GM12878 (cell line): ENCODE data around the gene S100P. TPM values are rescaled to one million over a fixed set of nuclear protein-coding genes. Genes with fewer than 3 reads are reported as not detected.
A peak's percentile ranks its signal among the peaks of the same experiment; 100 is the strongest.

Source experiments
- ATAC-seq: fragments of 200-7000 bp; cut with Tn5 transposase; 3 replicates; pipeline ENCODE4 v1.9.1; 2020; ENCODE audit warnings: mild to moderate bottlenecking, moderate library complexity
- BruUV-seq: library from RNA; stranded (reverse); fragments of 400-500 nt; replicated peaks from 2 replicates; lab custom pipeline; 2021; lab: Mats Ljungman, UMichigan
- CTCF ChIA-PET: fragments of 300-600 bp; sonication (Branson Sonifier 250); formaldehyde crosslinking; extraction: SDS; loops from one replicate; lab custom pipeline; 2021; ENCODE audit warnings: inconsistent platforms; lab: Yijun Ruan, JAX
- POLR2A ChIA-PET: fragments of 350-600 bp; formaldehyde crosslinking; extraction: SDS; loops from one replicate; lab custom pipeline; 2021; ENCODE audit warnings: inconsistent platforms; lab: Charles Lee
- RAD21 ChIA-PET: fragments of 300-600 bp; sonication (Branson Sonifier 250); formaldehyde crosslinking; loops from one replicate; lab custom pipeline; 2023; ENCODE audit warnings: antibody characterized with exemption; ENCODE audit not compliant: unreplicated experiment; lab: Charles Lee
- SMC1A ChIA-PET: fragments of 300-600 bp; sonication (Branson Sonifier 250); formaldehyde crosslinking; loops from one replicate; lab custom pipeline; 2023; ENCODE audit not compliant: unreplicated experiment, uncharacterized antibody; lab: Charles Lee
- DNase-seq: peaks from one replicate; pipeline ENCODE4 v3.0.0-alpha.2; 2011; ENCODE audit warnings: low read depth, low spot score
- FAIRE-seq: peaks from 3 replicates; lab custom pipeline; 2011; peaks lifted over from hg19 to GRCh38; lab: Jason Lieb, UNC
- H2AFZ ChIP-seq: 2 replicates; pipeline ENCODE4 v1.6.0; 2011; ENCODE audit warnings: low read depth, low read length, control low read depth; ENCODE audit not compliant: control insufficient read depth
- H3K27ac ChIP-seq: 2 replicates; pipeline ENCODE4 v1.5.1; 2011; ENCODE audit warnings: control low read depth; ENCODE audit not compliant: control insufficient read depth, insufficient read depth
- H3K27me3 ChIP-seq, 2 experiments: replicated peaks in 1 of 2; 2 replicates each; pipeline versions ENCODE4 v1.6.0 to v1.6.1; 2011; ENCODE audit warnings: low read length in 1 of 2; ENCODE audit not compliant: control insufficient read depth in 2 of 2, insufficient read depth in 2 of 2
- H3K36me3 ChIP-seq, 2 experiments: 2 replicates each; pipeline ENCODE4 v1.5.1; 2011; ENCODE audit warnings: low read length in 1 of 2; ENCODE audit not compliant: control insufficient read depth in 2 of 2, insufficient read depth in 2 of 2
- H3K4me1 ChIP-seq: 2 replicates; pipeline ENCODE4 v1.6.1; 2011; ENCODE audit warnings: mild to moderate bottlenecking, low read length, moderate library complexity, mixed read lengths; ENCODE audit not compliant: control insufficient read depth, insufficient read depth
- H3K4me2 ChIP-seq: 2 replicates; pipeline ENCODE4 v1.6.0; 2011; ENCODE audit warnings: control low read depth; ENCODE audit not compliant: control insufficient read depth, insufficient read depth
- H3K4me3 ChIP-seq: fragments of 200-600 bp; sonication (generic); 2 replicates; pipeline ENCODE4 v1.5.1; 2016
- H3K79me2 ChIP-seq: 2 replicates; pipeline ENCODE4 v1.6.0; 2011; ENCODE audit warnings: low read length; ENCODE audit not compliant: control insufficient read depth, insufficient read depth
- H3K9ac ChIP-seq: 2 replicates; pipeline ENCODE4 v1.8.0; 2011; ENCODE audit warnings: low read length, control low read depth, mixed read lengths; ENCODE audit not compliant: control insufficient read depth, insufficient read depth
- H3K9me3 ChIP-seq: replicated peaks from 3 replicates; pipeline ENCODE4 v1.5.1; 2011; ENCODE audit warnings: mild to moderate bottlenecking, low read length; ENCODE audit not compliant: control insufficient read depth, insufficient read depth
- H4K20me1 ChIP-seq: 2 replicates; pipeline ENCODE4 v1.6.0; 2011; ENCODE audit not compliant: control insufficient read depth, insufficient read depth
- BACH1 ChIP-seq: fragments of 450-650 bp; IDR thresholded peaks from 2 replicates; pipeline ENCODE4 v1.6.1; 2017; ENCODE audit warnings: mild to moderate bottlenecking, borderline replicate concordance
- BMI1 ChIP-seq: fragments of 450-650 bp; IDR thresholded peaks from 2 replicates; pipeline ENCODE4 v1.6.1; 2016; ENCODE audit warnings: mild to moderate bottlenecking, moderate library complexity, borderline replicate concordance
- BRCA1 ChIP-seq: IDR thresholded peaks from 2 replicates; pipeline ENCODE4 v1.6.1; 2011; ENCODE audit warnings: low read depth, low read length, improper control_type of control experiment
- KAT2A ChIP-seq: conservative IDR thresholded peaks from 2 replicates; pipeline ENCODE4 v1.6.1; 2011; ENCODE audit warnings: low read depth, low read length; ENCODE audit not compliant: control insufficient read depth
- KLF5 ChIP-seq: fragments of 450-650 bp; IDR thresholded peaks from 2 replicates; pipeline ENCODE4 v1.6.1; 2014; ENCODE audit warnings: mild to moderate bottlenecking; ENCODE audit not compliant: partially characterized antibody
- NBN ChIP-seq: fragments of 450-650 bp; IDR thresholded peaks from 2 replicates; pipeline ENCODE4 v1.6.1; 2016
- PAX8 ChIP-seq: fragments of 450-650 bp; IDR thresholded peaks from 2 replicates; pipeline ENCODE4 v1.6.1; 2017; ENCODE audit warnings: mild to moderate bottlenecking, moderate library complexity
- RCOR1 ChIP-seq: conservative IDR thresholded peaks from 2 replicates; pipeline ENCODE4 v1.6.1; 2012; ENCODE audit warnings: low read depth, low read length, improper control_type of control experiment
- RELA ChIP-seq: fragments of 450-650 bp; IDR thresholded peaks from 2 replicates; pipeline ENCODE4 v1.8.0; 2014; ENCODE audit warnings: borderline replicate concordance; ENCODE audit not compliant: partially characterized antibody
- SP1 ChIP-seq: IDR thresholded peaks from one replicate; pipeline ENCODE4 v1.6.1; 2011; ENCODE audit warnings: low read depth, low read length
- TAF1 ChIP-seq: IDR thresholded peaks from 2 replicates; pipeline ENCODE4 v1.6.1; 2011; ENCODE audit warnings: mild to moderate bottlenecking, low read depth, low read length, borderline replicate concordance
- TCF12 ChIP-seq: IDR thresholded peaks from 2 replicates; pipeline ENCODE4 v1.6.1; 2011; ENCODE audit warnings: low read depth, mild to moderate bottlenecking, low read length
- TCF3 ChIP-seq: IDR thresholded peaks from 2 replicates; pipeline ENCODE4 v1.6.1; 2012; ENCODE audit warnings: low read depth, mild to moderate bottlenecking, low read length, borderline replicate concordance; ENCODE audit not compliant: insufficient read depth
- ZNF592 ChIP-seq: fragments of 450-650 bp; IDR thresholded peaks from 2 replicates; pipeline ENCODE4 v1.6.1; 2017; ENCODE audit warnings: mild to moderate bottlenecking, moderate library complexity
- WGBS: methylation state at CpG from one replicate; pipeline ENCODE4 v1.1.6; 2016; ENCODE audit warnings: low lambda C conversion rate; ENCODE audit not compliant: insufficient replicate concordance, insufficient coverage; ENCODE audit errors: missing lambda C conversion rate; 5-methylcytosine and 5-hydroxymethylcytosine counted together
- in situ Hi-C: fragments of 300-500 bp; cut with MboI; formaldehyde crosslinking; loops from 9 replicates; pipeline ENCODE4 v1.14.3; 2018; ENCODE audit warnings: mixed read lengths
- intact Hi-C: fragments of 100-400 bp; cut with micrococcal nuclease; formaldehyde crosslinking; loops from one replicate; pipeline ENCODE4 v1.14.2; 2022; ENCODE audit not compliant: unreplicated experiment
- polyA plus RNA-seq, 11 experiments: library from polyadenylated mRNA; depleted of rRNA in 4 of 11; unstranded in 6 of 11; stranded (reverse) in 5 of 11; fragments of >200 nt; fragmentation: Nextera tagmentation in 4 of 11; fragmentation: Illumina TruSeq in 1 of 11; extraction: Ambion mirVana in 4 of 11; extraction: Trizol in 1 of 11; gene quantifications; 1 replicate in 1 of 11; 2 replicates in 10 of 11; pipeline versions ENCODE4 v1.2.1 to v1.2.3, GENCODE V29; 2011 to 2016; ENCODE audit warnings: inconsistent platforms in 2 of 11, missing spikeins in 2 of 11, low read depth in 1 of 11
- total RNA-seq, 4 experiments: library from RNA; depleted of rRNA in 3 of 4; stranded (reverse); fragments of >200 nt in 3 of 4; fragmentation: Illumina TruSeq in 1 of 4; extraction: Trizol in 1 of 4; gene quantifications; 2 replicates each; pipeline versions ENCODE4 v1.2.1 to v1.2.3, GENCODE V29; 2013 to 2021
- TF ChIP-seq, protein P1 (sequence below), 3 experiments: IDR thresholded peaks in 2 of 3; conservative IDR thresholded peaks in 1 of 3; 2 replicates each; pipeline ENCODE4 v1.5.1; 2011; ENCODE audit warnings: low read depth in 3 of 3, low read length in 3 of 3, mild to moderate bottlenecking in 3 of 3, control low read depth in 2 of 3, moderate library complexity in 2 of 3, inconsistent platforms in 1 of 3, mixed read lengths in 1 of 3; ENCODE audit not compliant: control insufficient read depth in 2 of 3, insufficient read depth in 1 of 3; ENCODE audit errors: extremely low read depth in 1 of 3
- TF ChIP-seq, protein P2 (sequence below): IDR thresholded peaks from 2 replicates; pipeline ENCODE4 v1.6.1; 2012; ENCODE audit warnings: low read length, inconsistent platforms

Gene S100P
- total and polyA plus RNA-seq, 10 of the 15 experiments (the other 5 are each of a cell fraction or from before 2014, with no cell fraction given), result 0.90 TPM; not detected in 9

DNA sequence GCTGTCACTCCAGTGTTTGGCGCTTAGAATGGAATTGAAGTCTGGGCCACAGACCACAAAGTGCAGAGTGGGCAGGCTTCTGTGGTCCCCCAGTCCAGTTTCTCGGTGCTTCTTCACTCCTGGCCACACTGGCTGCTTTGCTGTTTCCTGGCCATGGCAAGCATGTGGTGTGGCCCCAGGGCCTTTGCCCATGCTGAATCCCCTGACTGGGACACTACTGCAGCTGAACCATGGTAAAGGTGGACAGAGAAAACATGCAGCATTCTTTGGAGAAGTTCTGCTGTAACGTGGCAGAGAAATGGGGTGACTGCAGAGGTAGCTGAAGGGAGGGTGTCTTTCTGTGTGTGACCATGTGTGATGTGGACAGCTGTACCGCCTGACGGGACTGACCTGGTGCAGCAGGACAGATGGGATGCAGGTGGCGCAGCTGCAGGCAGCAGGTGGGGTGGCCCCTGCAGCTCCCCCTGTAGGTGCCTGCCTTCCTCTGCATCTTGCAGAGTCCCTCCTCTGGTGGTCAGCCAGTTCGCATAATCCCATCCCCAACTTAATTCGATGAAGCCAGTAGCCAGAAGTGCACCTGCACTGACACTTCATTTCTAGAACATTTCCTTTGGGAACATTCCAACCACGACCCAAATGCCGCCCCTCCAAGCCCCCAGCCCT lies 13.2 kb upstream of the S100P start:
- H3K9ac ChIP-seq, result no peak overlapping the region
- H3K79me2 ChIP-seq, result peaks cover 14% of the 10 kb centered on the region
- intact Hi-C loops, result no loop called here
- ChIA-PET POLR2A (no interaction called here), SMC1A (interaction anchor here (1.8 kb wide), 1 partner anchor 38 kb away, joined by 4 read pairs; no protein-coding TSS in a partner anchor), RAD21 (no interaction called here), CTCF (interaction anchor here (0.7 to 1.7 kb wide), 5 partner anchors 11 to 187 kb away, joined by 3 to 7 read pairs (median 3); no protein-coding TSS in a partner anchor)
- DNase-seq (no peak), FAIRE-seq (no peak), ATAC-seq (peak; percentile 34; the same call in 1 of the 3 replicates)
- in situ Hi-C loops, result no loop called here
- no peak for TF ChIP-seq RELA
- TF ChIP-seq BACH1, result no peak
- TF ChIP-seq, protein P1, sequence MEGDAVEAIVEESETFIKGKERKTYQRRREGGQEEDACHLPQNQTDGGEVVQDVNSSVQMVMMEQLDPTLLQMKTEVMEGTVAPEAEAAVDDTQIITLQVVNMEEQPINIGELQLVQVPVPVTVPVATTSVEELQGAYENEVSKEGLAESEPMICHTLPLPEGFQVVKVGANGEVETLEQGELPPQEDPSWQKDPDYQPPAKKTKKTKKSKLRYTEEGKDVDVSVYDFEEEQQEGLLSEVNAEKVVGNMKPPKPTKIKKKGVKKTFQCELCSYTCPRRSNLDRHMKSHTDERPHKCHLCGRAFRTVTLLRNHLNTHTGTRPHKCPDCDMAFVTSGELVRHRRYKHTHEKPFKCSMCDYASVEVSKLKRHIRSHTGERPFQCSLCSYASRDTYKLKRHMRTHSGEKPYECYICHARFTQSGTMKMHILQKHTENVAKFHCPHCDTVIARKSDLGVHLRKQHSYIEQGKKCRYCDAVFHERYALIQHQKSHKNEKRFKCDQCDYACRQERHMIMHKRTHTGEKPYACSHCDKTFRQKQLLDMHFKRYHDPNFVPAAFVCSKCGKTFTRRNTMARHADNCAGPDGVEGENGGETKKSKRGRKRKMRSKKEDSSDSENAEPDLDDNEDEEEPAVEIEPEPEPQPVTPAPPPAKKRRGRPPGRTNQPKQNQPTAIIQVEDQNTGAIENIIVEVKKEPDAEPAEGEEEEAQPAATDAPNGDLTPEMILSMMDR (IDR thresholded peaks at IDR 0.05 in 2 of 3, conservative IDR thresholded peaks at IDR 0.05 in 1 of 3; ENCODE audit: control insufficient read depth in 2 of 3, extremely low read depth in 1 of 3, insufficient read depth in 1 of 3, low read depth in 3 of 3, low read length in 3 of 3), result peak in 2 of 3 experiments; percentile 15 to 27; a peak in 2 of 6 replicates
- TF ChIP-seq TAF1, result no peak
- no peak for TF ChIP-seq ZNF592
- TF ChIP-seq SP1, result no peak
- TF ChIP-seq BMI1, result no peak
- TF ChIP-seq KLF5, result no peak
- no peak for TF ChIP-seq NBN
- TF ChIP-seq KAT2A, result no peak
- no peak for TF ChIP-seq RCOR1
- TF ChIP-seq TCF12, result 0 out of 2 replicates have a peak, but pooled peaks have one; percentile 49
- 0 out of 2 replicates have a peak, but pooled peaks have one; percentile 46 for TF ChIP-seq TCF3
- TF ChIP-seq PAX8, result no peak
- TF ChIP-seq, protein P2, sequence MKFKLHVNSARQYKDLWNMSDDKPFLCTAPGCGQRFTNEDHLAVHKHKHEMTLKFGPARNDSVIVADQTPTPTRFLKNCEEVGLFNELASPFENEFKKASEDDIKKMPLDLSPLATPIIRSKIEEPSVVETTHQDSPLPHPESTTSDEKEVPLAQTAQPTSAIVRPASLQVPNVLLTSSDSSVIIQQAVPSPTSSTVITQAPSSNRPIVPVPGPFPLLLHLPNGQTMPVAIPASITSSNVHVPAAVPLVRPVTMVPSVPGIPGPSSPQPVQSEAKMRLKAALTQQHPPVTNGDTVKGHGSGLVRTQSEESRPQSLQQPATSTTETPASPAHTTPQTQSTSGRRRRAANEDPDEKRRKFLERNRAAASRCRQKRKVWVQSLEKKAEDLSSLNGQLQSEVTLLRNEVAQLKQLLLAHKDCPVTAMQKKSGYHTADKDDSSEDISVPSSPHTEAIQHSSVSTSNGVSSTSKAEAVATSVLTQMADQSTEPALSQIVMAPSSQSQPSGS, result no peak
- no peak for TF ChIP-seq BRCA1
- H3K4me1 ChIP-seq, result 0 out of 2 replicates have a peak, but pooled peaks cover 2% of the 10 kb centered on the region
- no TSS peak for BruUV-seq
- H2AFZ ChIP-seq, result no peak overlapping the region
- H3K36me3 ChIP-seq, result no peaks in the 10 kb centered on the region; a peak in 1 of 4 replicates
- H4K20me1 ChIP-seq, result no peaks in the 10 kb centered on the region
- no peak overlapping the region for H3K4me2 ChIP-seq
- H3K27ac ChIP-seq, result no peak overlapping the region
- 83% methylated on average over 10 of the region's 10 CpGs for WGBS
- no peaks in the 10 kb centered on the region for H3K27me3 ChIP-seq
- H3K9me3 ChIP-seq, result no peaks in the 10 kb centered on the region; the same call in 2 of the 3 replicates
- no peak overlapping the region for H3K4me3 ChIP-seq
